AG09309 (cell line): Measurements from ENCODE around the gene DLG3.

Experiments
- DNase-seq: peaks from one replicate; pipeline ENCODE4 v3.0.0-alpha.2; 2010; ENCODE audit warnings: low read depth
- H3K4me3 ChIP-seq: 2 replicates; pipeline ENCODE4 v1.5.1; 2011; ENCODE audit warnings: mild to moderate bottlenecking, low read depth, low read length, moderate library complexity; ENCODE audit not compliant: control insufficient read depth
- CTCF ChIP-seq: IDR thresholded peaks from 2 replicates; pipeline ENCODE4 v1.5.1; 2011; ENCODE audit warnings: mild to moderate bottlenecking, low read depth, low read length, inconsistent platforms; ENCODE audit not compliant: insufficient read depth, control insufficient read depth; ENCODE audit errors: missing control alignments

Gene DLG3

GRCh38 chrX:70421618-70422017 lies 23.0 kb upstream of the DLG3 start:
- no peak for DNase-seq
- TF ChIP-seq CTCF = no peak
- H3K4me3 ChIP-seq = no peak overlapping the region

GRCh38 chrX:70422851-70423341 lies 21.7 kb upstream of the DLG3 start, which contains the start of gene GDPD2:
TSS of gene GDPD2 (plus strand) at chrX:70423314. CDS start at chrX:70424985, 1,671 bp downstream.
- peak; percentile 25 for TF ChIP-seq CTCF
- no peak for DNase-seq
- no peak within 1 kb of the TSS for H3K4me3 ChIP-seq

DNA sequence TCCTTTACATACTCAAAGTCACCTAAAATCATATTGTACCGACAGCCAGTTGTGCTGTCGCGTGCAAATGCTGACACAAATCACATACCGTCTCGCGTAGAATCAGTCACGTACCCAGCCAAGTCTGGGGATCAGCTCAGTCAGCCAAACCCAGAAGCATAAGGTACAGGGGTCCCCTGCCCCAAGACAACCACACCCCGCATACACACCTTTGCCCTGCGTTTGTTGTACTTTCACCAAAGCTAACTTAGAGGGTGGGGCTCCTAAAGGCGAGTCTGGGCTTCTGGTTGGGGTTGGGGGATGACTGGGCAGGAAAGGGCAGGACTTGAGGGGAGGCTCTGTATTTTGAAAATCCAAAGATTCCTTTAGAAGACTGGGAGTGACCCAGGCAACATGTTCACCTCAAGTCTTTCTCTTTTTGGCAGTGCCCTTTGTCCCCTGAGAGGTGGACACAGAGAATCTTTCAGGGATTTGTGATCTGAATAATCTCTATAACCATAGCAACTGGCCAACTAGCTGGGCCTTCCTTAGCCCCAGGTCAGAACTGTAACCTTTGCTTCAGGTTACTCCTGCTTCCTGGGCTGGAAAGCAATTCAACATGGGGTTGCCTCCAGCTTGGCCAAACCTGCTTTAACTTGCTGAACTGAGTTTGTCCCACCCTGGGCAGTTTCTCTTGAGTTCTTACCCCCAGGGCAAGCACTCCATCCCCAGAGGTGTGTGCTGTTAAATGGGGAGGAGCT lies 20.5 kb upstream of the DLG3 start:
- no peak overlapping the region for H3K4me3 ChIP-seq
- DNase-seq = no peak
- no peak for TF ChIP-seq CTCF

DNA sequence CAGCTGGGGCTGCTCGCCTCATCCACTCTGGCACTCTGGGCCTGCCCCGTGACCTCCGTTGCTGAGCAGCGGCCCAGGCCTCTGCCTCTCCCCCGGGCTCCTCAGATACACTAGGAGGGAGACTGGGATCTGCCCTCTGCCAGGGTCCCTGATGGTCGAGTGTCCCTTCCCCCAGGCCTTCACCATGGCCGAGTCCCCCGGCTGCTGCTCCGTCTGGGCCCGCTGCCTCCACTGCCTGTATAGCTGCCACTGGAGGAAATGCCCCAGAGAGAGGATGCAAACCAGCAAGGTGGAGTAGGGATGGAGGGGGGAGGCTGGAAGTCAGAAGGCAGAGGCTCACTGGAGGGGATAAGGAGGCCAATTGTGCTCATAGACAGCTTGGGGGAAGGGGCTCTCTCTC lies 19.8 kb upstream of the DLG3 start:
- no peak for TF ChIP-seq CTCF
- no peak overlapping the region for H3K4me3 ChIP-seq
- no peak for DNase-seq

DNA sequence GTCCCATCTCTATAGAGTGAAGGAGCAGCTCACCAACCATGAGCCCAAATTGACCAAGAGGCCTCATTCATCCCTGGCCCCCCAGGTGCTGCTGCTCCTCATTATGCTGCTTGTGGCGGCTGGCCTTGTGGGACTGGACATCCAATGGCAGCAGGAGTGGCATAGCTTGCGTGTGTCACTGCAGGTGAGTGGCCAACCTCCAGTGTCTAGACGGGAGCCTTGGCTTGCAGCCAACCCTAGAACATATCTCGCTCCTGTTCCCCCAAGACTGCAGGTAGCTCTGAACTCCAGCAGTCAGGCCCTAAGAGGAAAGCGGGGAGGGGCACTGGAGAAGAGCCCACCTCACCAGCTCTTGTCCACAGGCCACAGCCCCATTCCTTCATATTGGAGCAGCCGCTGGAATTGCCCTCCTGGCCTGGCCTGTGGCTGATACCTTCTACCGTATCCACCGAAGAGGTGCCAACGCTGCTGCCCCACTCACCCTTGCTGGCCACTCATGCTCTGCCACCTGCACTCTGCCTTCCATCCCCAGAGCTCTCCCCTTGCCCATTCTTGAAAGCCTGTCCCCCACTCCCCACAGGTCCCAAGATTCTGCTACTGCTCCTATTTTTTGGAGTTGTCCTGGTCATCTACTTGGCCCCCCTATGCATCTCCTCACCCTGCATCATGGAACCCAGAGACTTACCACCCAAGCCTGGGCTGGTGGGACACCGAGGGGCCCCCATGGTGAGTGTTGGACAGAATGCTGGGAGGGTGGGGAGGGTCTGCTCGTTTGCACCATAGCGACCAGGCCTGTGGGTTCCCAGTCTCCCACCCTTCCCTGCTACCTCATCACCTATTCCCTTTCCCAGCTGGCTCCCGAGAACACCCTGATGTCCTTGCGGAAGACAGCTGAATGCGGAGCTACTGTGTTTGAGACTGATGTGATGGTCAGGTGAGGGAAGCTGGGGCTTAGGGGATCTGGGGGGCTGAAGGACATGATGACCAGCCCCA lies 18.1 kb upstream of the DLG3 start:
- no peak for TF ChIP-seq CTCF
- no peak overlapping the region for H3K4me3 ChIP-seq
- no peak for DNase-seq

- DNase-seq = no peak
- TF ChIP-seq CTCF = no peak
- no peak overlapping the region for H3K4me3 ChIP-seq
These were observed 17.3 kb upstream of the DLG3 start for GRCh38 chrX:70427365-70427764.
